Left lung (tissue), 10 donors: ENCODE data around the gene GLIS2. TPM values are rescaled to one million over a fixed set of nuclear protein-coding genes. Genes with fewer than 3 reads are reported as not detected.

Source experiments
- ATAC-seq: fragments of 200-7000 bp; cut with Tn5 transposase; one replicate; pipeline ENCODE4 v1.9.1; 2020; ENCODE audit warnings: moderate library complexity
- DNase-seq, 4 donors: peaks; one replicate each; pipeline ENCODE4 v3.0.0-alpha.2; 2013 to 2020
- H3K27ac ChIP-seq, 2 donors: fragments of 200-600 bp; sonication (generic) in 1 of 2; one replicate each; pipeline versions ENCODE4 v1.5.0 to v1.8.0; 2020 to 2021
- H3K27me3 ChIP-seq, 2 donors: fragments of 200-600 bp; sonication (generic) in 1 of 2; one replicate each; pipeline versions ENCODE4 v1.5.0 to v1.8.0; 2020 to 2021
- H3K36me3 ChIP-seq, 2 donors: fragments of 200-600 bp; sonication (generic) in 1 of 2; one replicate each; pipeline versions ENCODE4 v1.5.0 to v1.8.0; 2020 to 2021
- H3K4me1 ChIP-seq, 2 donors: fragments of 200-600 bp; one replicate each; pipeline ENCODE4 v1.8.0; 2021
- H3K4me3 ChIP-seq, 2 donors: fragments of 200-600 bp; sonication (generic) in 1 of 2; one replicate each; pipeline versions ENCODE4 v1.5.0 to v1.8.0; 2020 to 2021; ENCODE audit warnings: mild to moderate bottlenecking in 1 of 2
- H3K9me3 ChIP-seq, 2 donors: fragments of 200-600 bp; sonication (generic) in 1 of 2; one replicate each; pipeline versions ENCODE4 v1.5.0 to v1.8.0; 2020 to 2021
- CTCF ChIP-seq, 2 donors: fragments of 200-600 bp; sonication (generic) in 1 of 2; IDR thresholded peaks; one replicate each; pipeline versions ENCODE4 v1.5.0 to v1.8.0; 2021; ENCODE audit warnings: antibody characterized with exemption in 2 of 2
- intact Hi-C, 2 donors: fragments of 100-400 bp; cut with DNase I; formaldehyde crosslinking; loops; one replicate each; pipeline versions ENCODE4 v1.11.2 to v1.14.2; 2022
- polyA plus RNA-seq, 6 donors: library from polyadenylated mRNA; unstranded; fragments of 120-200 nt; gene quantifications; one replicate each; pipeline ENCODE4 v1.2.1, GENCODE V29; 2013; ENCODE audit not compliant: insufficient read length in 6 of 6
- total RNA-seq, 2 donors: library from RNA; stranded (reverse); fragmentation: NEBNext Ultra II Directional; extraction: Animal tissue kit (Norgen Biotek cat#: 25700); gene quantifications; one replicate each; pipeline ENCODE4 v1.2.1, GENCODE V29; 2021
- donor health status: DM: no; HTN: yes; CAD: no.
- donor health status: DM: no; HTN: no; CAD: no.

The GLIS2 gene
- total and polyA plus RNA-seq, 8 donors, result 17.2 to 31.0 (median 25.3) TPM

- Histone ChIP-seq H3K9me3 (no peaks in the 10 kb centered on the region), H3K4me3 (peak overlapping the region; percentile 71 to 72), H3K27ac (peak overlapping the region; percentile 82 to 83), H3K36me3 (no peaks in the 10 kb centered on the region), H3K27me3 (peaks cover 0 to 45% of the 10 kb centered on the region in 2 donors), H3K4me1 (peaks cover 32 to 70% of the 10 kb centered on the region in 2 donors)
- DNase-seq (peak in 1 of 4 donors; percentile 84), ATAC-seq (no peak)
- TF ChIP-seq CTCF (IDR thresholded peaks at IDR 0.05), result no peak
- intact Hi-C loops, result no loop called here
Measured at GRCh38 chr16:4316108-4316863, 419 bp downstream of the GLIS2 start.

- peaks cover 0 to 45% of the 10 kb centered on the region in 2 donors for H3K27me3 ChIP-seq
- ATAC-seq, result peak; percentile 64
- H3K9me3 ChIP-seq, result no peaks in the 10 kb centered on the region
- H3K4me3 ChIP-seq, result peak overlapping the region; percentile 71 to 72
- TF ChIP-seq CTCF (IDR thresholded peaks at IDR 0.05), result no peak
- DNase-seq, result peak in 2 of 4 donors; percentile 73 to 92
- peak overlapping the region; percentile 82 to 83 for H3K27ac ChIP-seq
- no peaks in the 10 kb centered on the region for H3K36me3 ChIP-seq
- peaks cover 32 to 70% of the 10 kb centered on the region in 2 donors for H3K4me1 ChIP-seq
- intact Hi-C loops, result no loop called here
Measured at GRCh38 chr16:4316864-4317531, 1.1 kb downstream of the GLIS2 start.

GRCh38 chr16:4317532-4318450 lies 1.9 kb downstream of the GLIS2 start:
- intact Hi-C loops, result no loop called here
- Histone ChIP-seq H3K27ac (peak overlapping the region; percentile 82 to 83), H3K27me3 (peaks cover 0 to 45% of the 10 kb centered on the region in 2 donors), H3K9me3 (no peaks in the 10 kb centered on the region), H3K36me3 (no peaks in the 10 kb centered on the region), H3K4me3 (peak overlapping the region; percentile 71 to 72), H3K4me1 (peaks cover 32 to 76% of the 10 kb centered on the region in 2 donors)
- no peak for TF ChIP-seq CTCF (IDR thresholded peaks at IDR 0.05)
- ATAC-seq (peak; percentile 14), DNase-seq (peak in 1 of 4 donors; percentile 77)

DNA sequence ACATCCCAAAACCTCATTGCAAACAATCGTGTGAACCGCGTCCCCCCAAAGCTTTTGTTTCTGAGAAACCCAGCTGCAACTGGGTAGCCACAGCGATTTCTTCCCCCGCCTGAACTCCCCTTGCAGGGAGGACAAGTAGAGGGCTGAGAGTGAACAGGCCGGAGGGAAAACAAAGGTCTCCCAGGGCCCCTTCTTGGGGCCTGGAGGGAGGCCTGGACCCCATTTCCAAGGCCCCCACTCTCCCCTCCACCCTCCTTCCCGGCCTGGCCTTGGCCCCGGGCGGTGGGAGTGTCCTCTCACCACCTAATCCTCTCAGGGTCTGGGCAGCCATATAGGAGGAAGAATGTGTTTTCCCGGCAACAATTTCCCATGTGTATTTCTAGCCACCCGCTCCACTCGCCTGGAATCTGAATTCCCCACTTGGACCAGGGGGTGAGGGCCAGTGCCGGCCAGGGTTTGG lies 2.6 kb downstream of the GLIS2 start:
- Histone ChIP-seq H3K27me3 (peaks cover 0 to 39% of the 10 kb centered on the region in 2 donors), H3K9me3 (no peaks in the 10 kb centered on the region), H3K4me3 (peak overlapping the region in 1 of 2 donors; percentile 72), H3K27ac (peak overlapping the region; percentile 82 to 83), H3K4me1 (peaks cover 38 to 81% of the 10 kb centered on the region in 2 donors), H3K36me3 (no peaks in the 10 kb centered on the region)
- ATAC-seq (no peak), DNase-seq (no peak)
- no peak for TF ChIP-seq CTCF (IDR thresholded peaks at IDR 0.05)
- intact Hi-C loops, result no loop called here
